ENCODE data around the gene BCAS3.

Gene BCAS3

DNA sequence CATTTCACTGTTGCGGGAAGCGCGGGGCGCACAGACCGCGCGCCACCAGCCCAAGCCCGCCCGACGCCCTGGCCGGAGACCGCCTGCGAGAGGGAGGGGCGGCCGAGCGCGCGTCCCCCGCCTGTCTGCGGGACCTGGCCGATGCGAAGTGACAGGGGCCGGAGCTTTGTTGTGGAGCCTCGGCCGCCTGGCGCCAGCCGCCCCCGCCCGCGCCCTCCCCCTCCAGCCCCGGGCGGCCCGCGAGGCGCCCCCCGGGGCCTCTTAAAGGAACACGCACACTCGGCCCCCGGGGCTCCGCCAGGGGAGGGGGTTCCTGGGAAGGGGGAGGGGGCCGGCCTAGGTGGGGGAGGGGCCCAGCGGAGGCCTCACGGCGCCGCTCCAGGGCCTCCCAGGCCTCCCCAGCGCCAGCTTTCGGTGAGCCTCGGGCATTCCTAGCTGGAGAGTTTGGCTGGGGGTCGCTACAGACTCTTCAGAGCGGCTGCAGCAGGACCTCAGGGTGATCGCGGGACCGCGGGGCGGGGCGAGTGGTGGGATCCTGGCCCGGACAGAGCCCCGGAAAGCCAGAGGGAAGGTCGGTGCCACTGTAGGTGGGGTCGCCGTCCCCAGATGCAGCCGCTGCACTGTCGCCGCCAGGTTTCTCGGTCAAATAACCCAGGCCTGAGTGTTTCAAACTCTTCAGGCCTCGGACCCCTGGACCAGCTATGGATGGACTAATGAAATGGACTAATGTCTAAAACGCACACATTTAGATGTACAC, 719.6 kb downstream of the BCAS3 start:
- Histone ChIP-seq H3K36me3 (ENCODE audit: control insufficient read depth, insufficient read depth, low read length) (no peaks in the 10 kb centered on the region), H3K9me3 (ENCODE audit: control insufficient read depth, low read length) (no peaks in the 10 kb centered on the region), H3K27ac (ENCODE audit: insufficient read depth, low read depth, low read length, poor library complexity, severe bottlenecking) (no peak overlapping the region), H3K4me1 (ENCODE audit: control insufficient read depth, insufficient read depth, low read length) (peaks cover 25% of the 10 kb centered on the region), H3K27me3 (ENCODE audit: control insufficient read depth, insufficient read depth, low read length, poor library complexity, severe bottlenecking) (peaks cover 97% of the 10 kb centered on the region), H3K4me3 (ENCODE audit: insufficient read depth, low read depth, low read length) (peak overlapping the region; percentile 27)
- WGBS, 2 experiments: 1% methylated on average over 63 to 67 of the region's 67 CpGs

- WGBS, 2 experiments: 3 to 4% methylated on average over 34 of the region's 34 CpGs
- Histone ChIP-seq H3K4me3 (ENCODE audit: insufficient read depth, low read depth, low read length) (peak overlapping the region; percentile 22), H3K27ac (ENCODE audit: insufficient read depth, low read depth, low read length, poor library complexity, severe bottlenecking) (no peak overlapping the region), H3K9me3 (ENCODE audit: control insufficient read depth, low read length) (no peaks in the 10 kb centered on the region), H3K36me3 (ENCODE audit: control insufficient read depth, insufficient read depth, low read length) (no peaks in the 10 kb centered on the region), H3K27me3 (ENCODE audit: control insufficient read depth, insufficient read depth, low read length, poor library complexity, severe bottlenecking) (peaks cover 100% of the 10 kb centered on the region), H3K4me1 (ENCODE audit: control insufficient read depth, insufficient read depth, low read length) (peaks cover 20% of the 10 kb centered on the region)
Observed at GRCh38 chr17:61398721-61399130, 721.1 kb downstream of the BCAS3 start.

- H3K4me3 ChIP-seq (ENCODE audit: insufficient read depth, low read depth, low read length): peak within 1 kb of the TSS; percentile 22
- no peaks in the 10 kb centered on the region for H3K36me3 ChIP-seq (ENCODE audit: control insufficient read depth, insufficient read depth, low read length)
- H3K27me3 ChIP-seq (ENCODE audit: control insufficient read depth, insufficient read depth, low read length, poor library complexity, severe bottlenecking): peaks cover 100% of the 10 kb centered on the region
- no peak within 1 kb of the TSS for H3K27ac ChIP-seq (ENCODE audit: insufficient read depth, low read depth, low read length, poor library complexity, severe bottlenecking)
- peaks cover 23% of the 10 kb centered on the region for H3K4me1 ChIP-seq (ENCODE audit: control insufficient read depth, insufficient read depth, low read length)
- WGBS, 2 experiments: 1% methylated on average over 98 of the region's 98 CpGs
- H3K9me3 ChIP-seq (ENCODE audit: control insufficient read depth, low read length): no peaks in the 10 kb centered on the region
Observed at GRCh38 chr17:61399131-61400065, 721.7 kb downstream of the BCAS3 start, which contains the start of gene TBX2. TSS of gene TBX2 (plus strand) at chr17:61399843. CDS start at chr17:61400177, 334 bp downstream.

GRCh38 chr17:61400066-61400716, 722.5 kb downstream of the BCAS3 start:
- no peak overlapping the region for H3K27ac ChIP-seq (ENCODE audit: insufficient read depth, low read depth, low read length, poor library complexity, severe bottlenecking)
- H3K4me1 ChIP-seq (ENCODE audit: control insufficient read depth, insufficient read depth, low read length): peaks cover 23% of the 10 kb centered on the region
- H3K36me3 ChIP-seq (ENCODE audit: control insufficient read depth, insufficient read depth, low read length): no peaks in the 10 kb centered on the region
- H3K4me3 ChIP-seq (ENCODE audit: insufficient read depth, low read depth, low read length): no peak overlapping the region
- 1% methylated on average over 90 of the region's 90 CpGs for WGBS, 2 experiments
- H3K9me3 ChIP-seq (ENCODE audit: control insufficient read depth, low read length): no peaks in the 10 kb centered on the region
- peaks cover 100% of the 10 kb centered on the region for H3K27me3 ChIP-seq (ENCODE audit: control insufficient read depth, insufficient read depth, low read length, poor library complexity, severe bottlenecking)

DNA sequence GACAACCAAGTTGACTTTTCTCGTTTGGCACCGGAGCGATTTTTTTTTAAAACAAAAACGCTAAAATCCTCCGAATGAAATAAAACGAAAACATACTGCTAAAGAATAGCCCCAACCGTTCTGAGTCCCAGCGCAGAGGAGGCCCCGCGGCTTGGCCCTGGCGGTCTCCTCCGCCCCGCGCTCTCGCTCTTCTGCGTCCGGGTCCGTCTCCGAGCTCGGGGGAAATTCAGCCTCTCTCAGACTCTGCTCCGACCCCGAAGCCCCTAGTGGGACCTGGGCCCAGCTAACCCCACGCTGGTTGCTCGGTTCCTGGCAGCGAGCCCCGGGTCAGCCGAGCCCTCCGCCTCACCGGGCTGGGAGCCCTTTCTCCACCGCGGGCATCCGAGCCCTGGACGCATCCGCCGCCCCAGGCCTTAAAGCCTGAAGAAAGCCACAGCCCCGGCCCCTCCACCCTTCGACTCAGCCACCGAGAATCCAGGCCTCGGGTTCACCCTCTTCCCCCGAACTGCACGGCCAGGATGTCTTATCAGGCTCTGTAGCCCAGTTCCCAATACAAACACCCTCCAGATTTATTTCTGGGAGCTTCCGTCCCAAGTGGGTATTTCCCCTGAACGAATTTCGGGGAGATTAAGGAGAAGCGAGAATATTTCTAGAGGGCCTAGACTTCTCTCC, 723.2 kb downstream of the BCAS3 start:
- Histone ChIP-seq H3K36me3 (ENCODE audit: control insufficient read depth, insufficient read depth, low read length) (no peaks in the 10 kb centered on the region), H3K27ac (ENCODE audit: insufficient read depth, low read depth, low read length, poor library complexity, severe bottlenecking) (no peak overlapping the region), H3K4me1 (ENCODE audit: control insufficient read depth, insufficient read depth, low read length) (peaks cover 23% of the 10 kb centered on the region), H3K27me3 (ENCODE audit: control insufficient read depth, insufficient read depth, low read length, poor library complexity, severe bottlenecking) (peaks cover 100% of the 10 kb centered on the region), H3K4me3 (ENCODE audit: insufficient read depth, low read depth, low read length) (no peak overlapping the region), H3K9me3 (ENCODE audit: control insufficient read depth, low read length) (no peaks in the 10 kb centered on the region)
- 4% methylated on average over 45 of the region's 45 CpGs for WGBS, 2 experiments

- Histone ChIP-seq H3K27ac (ENCODE audit: insufficient read depth, low read depth, low read length, poor library complexity, severe bottlenecking) (no peak overlapping the region), H3K36me3 (ENCODE audit: control insufficient read depth, insufficient read depth, low read length) (no peaks in the 10 kb centered on the region), H3K4me1 (ENCODE audit: control insufficient read depth, insufficient read depth, low read length) (peaks cover 23% of the 10 kb centered on the region), H3K9me3 (ENCODE audit: control insufficient read depth, low read length) (no peaks in the 10 kb centered on the region), H3K4me3 (ENCODE audit: insufficient read depth, low read depth, low read length) (no peak overlapping the region), H3K27me3 (ENCODE audit: control insufficient read depth, insufficient read depth, low read length, poor library complexity, severe bottlenecking) (peaks cover 100% of the 10 kb centered on the region)
- 5 to 7% methylated on average over 25 of the region's 25 CpGs for WGBS, 2 experiments
Observed at GRCh38 chr17:61401389-61402072, 723.9 kb downstream of the BCAS3 start.

GRCh38 chr17:61402073-61402541, 724.5 kb downstream of the BCAS3 start:
- WGBS, 2 experiments: 4 to 7% methylated on average over 11 of the region's 11 CpGs
- H3K4me3 ChIP-seq (ENCODE audit: insufficient read depth, low read depth, low read length): no peak overlapping the region

DNA sequence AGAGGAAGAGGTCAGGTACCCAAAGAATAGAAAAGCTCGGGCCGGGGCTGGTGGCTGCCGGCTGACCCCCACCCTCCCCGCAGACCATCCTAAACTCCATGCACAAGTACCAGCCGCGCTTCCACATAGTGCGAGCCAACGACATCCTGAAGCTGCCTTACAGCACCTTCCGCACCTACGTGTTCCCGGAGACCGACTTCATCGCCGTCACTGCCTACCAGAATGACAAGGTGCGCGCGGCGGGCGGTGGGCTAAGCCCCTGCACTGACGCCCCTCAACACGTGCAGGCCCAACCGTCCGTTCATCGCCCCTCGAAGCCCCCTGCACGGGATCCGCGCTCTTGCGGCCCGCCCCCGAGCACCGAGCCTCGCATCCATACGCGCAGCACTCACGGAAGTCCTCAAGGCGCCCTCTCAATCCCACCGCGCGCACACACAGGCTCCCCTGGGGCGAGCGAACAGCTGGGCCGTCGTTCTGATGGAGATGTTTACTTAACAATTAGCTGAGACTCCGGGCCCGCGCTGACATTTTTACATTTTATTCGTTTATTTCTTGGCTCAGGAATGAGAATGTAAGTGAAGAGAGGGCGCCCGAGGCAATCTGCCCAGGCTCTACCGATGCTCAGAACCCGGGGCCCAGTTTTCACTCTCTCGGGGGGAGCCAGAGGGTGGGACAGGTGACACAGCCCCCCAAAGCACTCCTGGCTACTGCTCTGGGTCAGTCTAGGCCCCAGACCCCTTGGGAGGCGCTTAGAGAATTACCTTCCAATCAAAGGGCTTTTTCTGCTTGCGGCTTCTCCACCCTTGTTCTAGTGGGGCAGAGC, 725.5 kb downstream of the BCAS3 start:
- no peak overlapping the region for H3K4me3 ChIP-seq (ENCODE audit: insufficient read depth, low read depth, low read length)
- H3K9me3 ChIP-seq (ENCODE audit: control insufficient read depth, low read length): no peaks in the 10 kb centered on the region
- peaks cover 17% of the 10 kb centered on the region for H3K4me1 ChIP-seq (ENCODE audit: control insufficient read depth, insufficient read depth, low read length)
- H3K36me3 ChIP-seq (ENCODE audit: control insufficient read depth, insufficient read depth, low read length): no peaks in the 10 kb centered on the region
- no peak overlapping the region for H3K27ac ChIP-seq (ENCODE audit: insufficient read depth, low read depth, low read length, poor library complexity, severe bottlenecking)
- 2% methylated on average over 55 of the region's 55 CpGs for WGBS, 2 experiments
- H3K27me3 ChIP-seq (ENCODE audit: control insufficient read depth, insufficient read depth, low read length, poor library complexity, severe bottlenecking): peaks cover 100% of the 10 kb centered on the region

More at GRCh38 chr17:61402073-61402541, 724.5 kb downstream of the BCAS3 start:
- H3K4me1 ChIP-seq (ENCODE audit: control insufficient read depth, insufficient read depth, low read length): peaks cover 23% of the 10 kb centered on the region
- H3K36me3 ChIP-seq (ENCODE audit: control insufficient read depth, insufficient read depth, low read length): no peaks in the 10 kb centered on the region
- no peak overlapping the region for H3K27ac ChIP-seq (ENCODE audit: insufficient read depth, low read depth, low read length, poor library complexity, severe bottlenecking)
- peaks cover 100% of the 10 kb centered on the region for H3K27me3 ChIP-seq (ENCODE audit: control insufficient read depth, insufficient read depth, low read length, poor library complexity, severe bottlenecking)
- H3K9me3 ChIP-seq (ENCODE audit: control insufficient read depth, low read length): no peaks in the 10 kb centered on the region
